Amniotic epithelial cell (primary cell): ENCODE results near the gene FAAP20.

Experiments
- DNase-seq: peaks from one replicate; pipeline ENCODE4 v3.0.0-alpha.2; 2010; ENCODE audit warnings: low read depth

FAAP20 gene, protein sequence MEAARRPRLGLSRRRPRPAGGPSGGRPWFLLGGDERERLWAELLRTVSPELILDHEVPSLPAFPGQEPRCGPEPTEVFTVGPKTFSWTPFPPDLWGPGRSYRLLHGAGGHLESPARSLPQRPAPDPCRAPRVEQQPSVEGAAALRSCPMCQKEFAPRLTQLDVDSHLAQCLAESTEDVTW

DNA sequence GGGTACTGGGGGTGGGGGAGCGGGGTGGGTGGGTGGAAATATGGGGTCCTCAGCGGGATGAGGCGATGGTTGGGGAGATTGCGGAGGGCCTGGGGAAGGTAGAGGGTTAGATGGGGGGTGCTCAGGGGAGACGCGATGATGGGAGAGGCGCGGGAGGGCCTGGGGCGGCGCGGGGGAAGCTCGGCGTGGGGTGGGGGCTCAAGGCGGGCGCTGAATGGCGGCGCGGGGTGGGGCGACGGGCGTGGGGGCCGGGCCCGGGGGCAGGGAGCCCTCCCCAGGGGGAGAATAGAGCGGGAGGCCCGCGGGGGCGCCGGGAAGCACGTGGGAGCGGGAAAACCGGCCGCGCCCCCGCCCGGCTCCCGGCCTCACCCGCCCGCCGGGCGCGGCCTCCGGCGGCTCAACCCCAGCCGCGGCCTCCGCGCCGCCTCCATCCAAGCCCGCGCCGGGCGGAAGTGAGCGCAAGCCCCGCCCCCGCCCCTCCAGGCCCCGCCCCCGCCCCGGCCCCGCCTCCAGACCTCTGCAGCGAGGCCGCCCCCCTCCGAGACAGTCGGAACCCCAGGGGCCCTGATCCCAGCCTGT, at the start of gene FAAP20:
FAAP20 (minus strand) TSS at position 454 of the 579 bp plus-strand sequence; CDS start at position 431, 23 bp downstream.
- DNase-seq = peak; percentile 44

DNA sequence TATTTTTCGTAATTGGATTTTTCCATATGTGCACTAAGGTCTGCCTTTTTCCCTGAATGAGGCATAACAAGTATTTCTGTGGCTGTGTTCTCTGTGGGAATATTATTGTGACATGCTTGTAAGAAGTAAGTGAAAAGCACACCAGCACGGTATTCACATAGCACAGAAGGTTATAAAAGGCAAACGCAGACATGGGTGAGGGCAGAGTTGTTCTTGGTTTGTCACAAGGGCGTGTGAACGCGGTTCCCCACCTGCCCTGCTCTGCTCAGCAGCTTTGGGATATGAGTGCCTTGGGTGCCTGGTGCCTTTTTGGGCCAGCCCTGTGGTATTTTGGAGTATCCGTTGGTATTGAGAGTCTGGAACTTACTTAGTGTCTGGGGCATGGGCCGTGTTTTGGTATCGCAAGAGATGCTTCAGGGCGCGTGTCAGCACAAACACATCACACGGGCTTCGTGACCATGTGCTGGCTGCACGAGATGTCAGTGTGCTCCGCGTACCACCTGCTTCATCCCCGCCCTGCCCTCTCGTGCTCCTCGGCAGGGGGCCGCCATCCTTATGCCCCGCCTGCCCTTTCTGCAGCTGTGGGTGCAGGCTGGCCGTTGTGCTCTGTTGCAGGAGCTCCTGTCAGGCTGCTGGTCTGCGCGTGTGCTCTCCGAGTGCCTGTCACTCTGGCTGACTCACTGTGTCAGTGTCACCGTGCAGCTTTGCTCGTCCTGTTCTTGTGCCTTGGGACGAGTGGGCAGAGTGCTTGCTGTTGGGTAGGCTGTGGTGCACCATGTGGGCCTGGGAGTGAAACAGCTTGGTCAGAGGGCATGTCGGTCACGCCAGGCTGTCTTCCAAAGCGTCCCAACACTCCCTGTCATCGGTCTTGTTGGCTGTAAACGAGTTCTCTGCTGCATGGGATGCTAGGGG, 48.5 kb upstream of the FAAP20 start:
- DNase-seq = no peak

DNA sequence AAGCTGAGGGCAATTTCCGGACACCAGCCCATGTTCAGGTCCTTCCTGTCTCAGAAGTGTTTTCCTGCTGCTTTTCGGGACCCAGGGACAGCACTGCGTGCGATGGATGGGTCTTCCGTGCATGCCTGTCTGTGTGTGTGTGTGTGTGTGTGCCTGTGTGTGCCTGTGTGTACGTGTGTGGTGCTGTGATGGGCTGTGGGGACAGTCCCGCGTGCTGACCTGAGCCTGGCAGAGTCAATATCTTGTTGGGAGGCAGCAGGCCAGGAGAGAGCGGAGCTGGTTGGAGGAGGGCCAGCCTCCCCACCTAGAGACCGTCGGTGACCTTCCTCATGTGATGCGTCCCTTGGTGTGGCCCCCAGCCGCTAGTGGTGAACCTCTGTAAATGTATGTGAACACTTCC, 47.2 kb upstream of the FAAP20 start:
- DNase-seq = no peak

DNA sequence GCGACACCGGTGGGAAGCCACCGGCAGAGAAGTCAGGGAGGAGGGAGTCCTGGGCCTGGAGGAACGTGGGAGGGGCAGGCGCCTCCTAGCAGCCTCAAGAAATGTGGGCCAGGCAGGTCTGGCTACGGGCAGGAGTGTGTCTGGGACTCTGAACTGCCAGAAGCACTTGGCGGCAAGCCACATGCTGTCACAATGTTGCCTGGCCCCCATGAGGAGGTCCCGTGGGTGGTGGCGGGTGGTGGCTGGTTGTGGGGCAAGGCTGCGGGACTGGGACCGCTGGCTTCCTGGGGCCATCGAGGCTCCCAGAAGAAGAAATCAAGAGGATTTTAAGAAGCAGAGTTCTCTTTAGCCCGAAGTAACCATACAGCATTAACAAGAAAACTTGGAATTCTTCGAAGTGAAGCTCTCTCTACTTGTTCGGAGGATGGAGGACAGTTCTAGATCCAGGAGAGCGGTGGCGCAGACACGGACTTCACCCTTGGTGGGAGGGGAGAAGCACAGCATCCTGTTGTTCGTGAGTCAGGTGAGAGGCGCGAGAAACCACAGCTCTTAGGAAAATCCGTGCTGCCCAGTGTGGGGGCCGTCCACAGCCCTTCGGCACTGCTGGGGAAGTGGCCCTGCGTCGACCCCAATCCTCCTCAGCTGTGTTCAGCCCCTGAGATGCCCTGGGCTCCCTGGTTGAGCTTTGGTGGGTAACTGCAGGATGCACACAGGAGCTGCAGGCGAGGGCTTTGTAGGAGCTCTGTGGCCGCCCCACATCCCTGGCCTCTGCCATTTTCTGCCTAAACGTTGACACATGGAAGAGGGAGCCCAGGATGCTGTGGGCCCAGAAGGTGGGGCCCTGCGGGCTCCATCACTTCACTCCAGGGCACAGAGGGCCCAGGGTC, 45.9 kb upstream of the FAAP20 start:
- peak; percentile 88 for DNase-seq

DNA sequence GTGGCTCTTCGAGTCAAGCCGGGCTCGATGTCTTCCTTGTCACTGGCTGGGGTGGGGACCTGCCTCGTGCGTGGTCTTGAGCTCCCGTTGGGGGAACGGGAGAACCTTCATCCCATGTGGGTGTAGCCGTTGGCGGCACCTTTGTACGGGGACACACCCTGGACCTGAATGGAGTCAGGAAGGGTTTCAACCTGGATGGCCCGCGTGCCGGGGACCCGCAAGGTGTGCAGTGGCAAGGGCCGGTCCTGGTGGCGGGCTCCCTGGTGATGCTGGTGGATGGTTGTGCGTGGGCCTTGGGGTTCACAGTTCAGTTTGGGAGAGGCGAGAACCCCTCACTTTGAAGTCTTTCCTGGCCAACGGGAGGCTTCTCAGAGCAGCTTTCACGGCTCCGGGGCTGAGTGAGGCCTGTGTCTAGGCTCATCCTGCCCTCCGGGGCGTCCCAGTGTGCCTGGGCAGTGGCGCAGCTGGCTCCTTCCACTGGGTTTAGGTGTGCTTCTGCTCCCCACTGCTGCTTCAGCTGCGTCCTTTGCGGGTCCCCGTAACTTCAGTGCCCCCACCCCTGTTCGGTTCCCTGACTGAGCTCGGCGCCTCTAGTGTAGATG, 44.9 kb upstream of the FAAP20 start:
- no peak for DNase-seq

DNA sequence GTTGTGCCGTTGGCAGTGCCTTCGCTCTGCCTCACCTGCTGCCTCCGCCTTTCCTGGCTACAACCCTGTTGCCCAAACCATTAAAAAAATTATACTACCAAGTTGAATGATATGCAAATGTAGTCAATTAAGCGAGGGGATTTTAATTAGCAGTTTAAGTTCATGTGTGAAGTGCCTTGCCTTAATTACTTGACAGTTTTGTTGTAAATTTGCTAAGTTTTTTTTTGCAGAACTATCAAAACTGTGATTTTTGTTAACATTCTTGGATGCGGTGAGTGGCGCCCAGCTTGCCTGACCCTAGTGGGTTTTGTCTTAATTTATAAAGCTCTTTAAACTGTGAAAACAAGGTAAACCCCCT, 44.4 kb upstream of the FAAP20 start:
- no peak for DNase-seq

DNA sequence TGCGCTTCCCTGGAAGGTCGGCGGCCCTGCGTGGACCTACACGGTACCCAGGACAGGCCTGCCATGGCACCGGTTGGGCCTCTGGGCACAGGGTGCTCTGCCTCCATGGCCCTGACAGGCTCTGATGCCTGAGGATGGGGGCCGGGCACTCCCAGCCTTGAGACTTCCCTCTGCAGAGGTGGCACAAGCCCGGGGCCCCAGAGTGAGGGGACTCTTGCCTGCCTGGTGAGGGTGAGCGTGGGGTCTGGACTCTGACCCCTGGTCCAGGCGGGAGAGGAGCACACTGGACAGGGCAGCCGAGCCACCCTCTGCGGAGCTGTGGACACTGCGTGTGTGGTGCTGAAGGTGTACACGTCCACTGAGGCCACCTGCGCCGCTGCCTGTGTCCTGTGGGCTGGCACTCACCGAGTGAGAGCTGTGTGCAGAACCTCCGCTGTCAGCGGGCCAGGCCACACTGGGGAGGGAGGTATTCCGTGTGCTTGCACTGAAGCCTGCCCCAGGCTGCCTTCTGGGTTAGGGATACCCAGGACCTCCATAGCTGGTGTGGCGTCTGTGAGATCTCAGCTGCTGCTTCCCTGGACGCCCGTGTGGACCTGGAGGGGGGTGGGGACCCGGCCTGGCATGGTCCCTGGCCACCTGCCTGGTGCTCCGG, 43.9 kb upstream of the FAAP20 start:
- no peak for DNase-seq

DNA sequence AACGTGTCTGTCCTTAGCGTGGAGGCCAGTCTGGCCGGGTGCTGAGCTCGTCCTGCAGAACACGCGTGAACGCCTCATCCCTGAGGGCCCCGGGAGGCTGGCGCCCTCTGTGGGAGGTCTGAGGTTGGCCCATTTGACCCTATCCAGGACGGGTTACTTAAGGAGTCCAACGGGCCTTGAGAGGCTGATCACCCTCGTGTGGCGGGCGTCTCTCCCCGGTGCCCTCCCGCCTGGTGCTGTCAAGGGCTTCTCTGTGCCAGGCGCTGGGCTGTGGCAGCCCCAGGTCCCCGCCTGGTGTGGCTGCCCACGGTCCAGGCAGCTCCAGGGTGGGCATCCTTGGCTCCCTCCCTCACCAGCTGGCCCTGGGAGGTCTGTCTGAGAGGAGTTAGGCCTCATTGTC, 43.2 kb upstream of the FAAP20 start:
- peak; percentile 58 for DNase-seq

DNA sequence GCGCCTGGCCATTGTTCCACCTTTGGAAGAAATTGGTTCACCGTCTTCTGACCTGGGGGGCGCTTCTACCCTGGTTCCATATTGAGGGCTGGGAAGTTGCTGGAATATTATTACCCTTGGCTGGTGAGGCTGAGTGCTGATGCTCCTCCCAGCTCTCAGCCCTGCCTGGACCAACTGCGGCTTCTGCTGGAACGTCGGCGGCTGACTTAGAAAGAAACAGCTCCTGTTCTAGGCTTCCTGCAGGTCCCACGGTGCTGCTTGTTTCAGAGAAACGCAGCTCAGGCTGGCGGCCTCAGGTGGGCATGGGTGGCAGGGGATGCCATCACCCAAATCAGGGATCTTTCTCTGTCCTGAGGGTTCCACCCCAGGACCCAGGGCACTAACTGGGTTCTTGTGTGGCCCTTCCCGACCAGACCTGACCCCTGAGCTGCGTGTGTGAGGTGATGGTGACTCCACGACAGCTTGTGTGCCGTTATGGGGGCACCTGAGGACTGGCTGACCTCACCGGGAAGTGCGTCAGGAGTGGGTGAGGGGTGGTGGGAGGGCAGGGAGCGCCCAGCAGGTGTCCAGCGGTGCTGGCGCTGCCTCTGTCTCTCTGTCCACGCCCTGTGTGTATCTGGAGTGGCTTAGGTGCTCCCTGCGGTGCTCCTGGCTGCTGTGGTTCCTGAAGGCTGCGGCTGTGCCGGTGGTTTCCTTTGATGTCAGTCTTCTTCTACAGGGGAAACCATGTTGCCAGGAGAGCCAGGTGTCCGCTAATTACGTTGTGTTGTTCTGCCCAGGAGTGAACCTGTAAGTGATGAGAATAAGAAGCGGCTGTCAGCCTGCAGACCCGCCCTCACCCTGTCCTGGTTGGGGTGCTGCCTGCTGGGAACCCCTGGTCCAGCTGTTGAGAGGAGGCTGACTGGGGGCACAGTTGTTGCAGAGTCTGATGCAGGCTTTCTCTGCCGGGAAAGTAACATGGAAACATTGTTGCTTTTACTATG, 42.4 kb upstream of the FAAP20 start:
- peak; percentile 25 for DNase-seq

DNA sequence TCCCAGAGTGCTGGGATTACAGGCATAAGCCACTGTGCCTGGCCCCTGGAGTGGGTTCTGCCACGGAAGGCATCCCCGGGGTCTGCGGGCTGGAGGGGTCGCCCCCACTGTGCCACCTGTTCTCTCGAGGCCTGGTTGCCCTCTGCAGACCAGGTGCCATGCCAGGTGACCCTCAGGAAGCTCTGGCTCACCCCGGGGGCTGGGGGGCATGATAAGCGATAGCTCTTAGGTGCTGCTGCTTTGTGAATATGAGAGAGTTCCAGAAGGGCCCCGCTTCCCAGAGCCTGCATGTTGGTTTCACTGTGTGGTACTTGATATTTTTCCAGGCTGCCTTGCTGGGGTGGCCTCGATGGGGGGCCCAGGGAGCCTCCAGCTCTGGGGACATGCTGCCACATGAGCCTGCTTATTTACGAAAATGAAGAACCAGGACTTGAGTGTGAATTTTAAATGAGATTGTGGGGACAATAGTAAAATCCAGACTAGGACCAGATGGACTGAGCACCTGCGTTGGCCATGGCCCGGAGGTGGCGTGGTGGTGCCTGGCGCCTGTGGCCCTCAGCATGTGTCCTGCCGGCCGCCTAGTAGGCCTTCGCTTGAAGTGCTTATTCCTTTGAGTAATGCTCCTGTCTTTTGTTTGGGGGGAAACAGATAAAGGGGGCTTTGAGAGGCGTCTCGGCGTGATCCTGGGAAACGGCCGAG, 40.9 kb upstream of the FAAP20 start:
- no peak for DNase-seq

DNA sequence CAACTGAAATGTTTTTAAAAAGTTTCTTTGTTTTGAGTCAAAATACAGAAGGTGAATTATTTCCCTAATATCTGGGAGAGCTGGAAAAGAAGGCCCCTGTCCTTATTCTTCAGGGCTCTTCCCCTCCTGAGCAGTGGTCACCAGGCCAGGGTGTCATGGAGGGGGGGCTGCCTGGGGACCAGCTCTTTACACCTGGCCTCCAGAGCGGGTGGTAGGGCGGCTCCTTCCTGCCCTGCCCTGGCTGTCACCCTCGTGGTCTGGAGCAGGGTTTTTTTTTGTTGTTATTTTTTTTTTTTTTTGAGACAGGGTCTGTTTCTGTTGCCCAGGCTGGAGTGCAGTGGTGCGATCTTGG, 40.2 kb upstream of the FAAP20 start:
- DNase-seq = no peak

DNA sequence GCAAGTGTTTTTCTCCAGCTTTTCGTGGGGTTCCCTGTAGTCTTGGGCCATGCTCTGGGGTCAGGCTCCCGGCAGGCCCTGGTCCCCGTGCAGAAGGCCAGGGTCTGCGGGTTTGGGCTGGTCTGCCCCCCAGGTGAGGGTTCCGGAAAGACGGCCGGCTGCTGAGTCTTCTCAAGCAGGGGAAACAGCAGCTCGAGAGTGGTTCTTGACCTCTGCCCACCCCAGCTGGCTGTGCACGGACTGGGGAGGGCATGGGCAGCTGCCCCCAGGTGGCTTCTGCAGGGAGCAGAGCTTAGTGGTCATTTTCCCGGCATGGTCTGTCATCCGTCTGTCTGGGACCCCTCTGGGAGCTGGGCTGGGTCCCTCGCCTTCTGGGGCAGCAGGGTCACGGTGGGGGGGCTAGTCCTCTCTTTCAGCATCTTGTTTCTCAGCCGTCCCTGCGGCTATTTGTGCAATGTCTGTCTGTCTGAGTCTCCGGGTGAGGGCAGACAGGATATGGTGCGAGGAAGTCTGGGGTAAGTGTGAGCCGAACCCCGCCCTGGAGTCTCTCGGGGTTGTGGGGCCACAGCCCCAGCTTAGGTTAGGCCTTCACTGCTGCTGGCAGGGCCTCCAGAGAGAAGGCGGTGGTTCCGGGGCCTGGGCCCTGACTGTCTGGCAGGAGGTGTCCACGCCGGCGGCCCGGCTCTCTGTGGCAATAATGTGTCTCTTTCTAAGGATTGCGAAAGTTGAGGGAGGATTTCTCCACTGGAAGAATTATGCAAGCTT, 39.6 kb upstream of the FAAP20 start:
- peak; percentile 98 for DNase-seq

DNA sequence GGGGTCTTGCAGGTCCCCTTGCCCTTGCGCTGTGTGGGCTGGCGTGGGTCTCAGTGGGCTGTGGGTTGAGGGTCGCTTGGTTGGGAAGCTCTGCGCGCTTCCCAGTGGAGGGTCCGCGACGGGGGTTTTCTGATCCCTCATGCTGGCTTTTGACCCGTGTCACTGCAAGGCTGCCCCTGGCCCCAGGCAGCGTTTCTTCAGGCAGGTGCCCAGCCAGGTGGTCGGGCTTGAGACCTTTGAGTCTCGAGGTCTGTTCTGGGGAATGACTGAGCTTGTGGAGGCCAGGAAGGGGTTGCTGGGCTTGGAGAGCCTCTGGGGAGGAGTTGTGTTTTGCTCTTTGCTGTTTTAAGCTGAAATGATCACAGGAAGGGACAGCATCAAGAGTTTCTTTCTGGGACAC, 38.9 kb upstream of the FAAP20 start:
- DNase-seq = no peak

DNA sequence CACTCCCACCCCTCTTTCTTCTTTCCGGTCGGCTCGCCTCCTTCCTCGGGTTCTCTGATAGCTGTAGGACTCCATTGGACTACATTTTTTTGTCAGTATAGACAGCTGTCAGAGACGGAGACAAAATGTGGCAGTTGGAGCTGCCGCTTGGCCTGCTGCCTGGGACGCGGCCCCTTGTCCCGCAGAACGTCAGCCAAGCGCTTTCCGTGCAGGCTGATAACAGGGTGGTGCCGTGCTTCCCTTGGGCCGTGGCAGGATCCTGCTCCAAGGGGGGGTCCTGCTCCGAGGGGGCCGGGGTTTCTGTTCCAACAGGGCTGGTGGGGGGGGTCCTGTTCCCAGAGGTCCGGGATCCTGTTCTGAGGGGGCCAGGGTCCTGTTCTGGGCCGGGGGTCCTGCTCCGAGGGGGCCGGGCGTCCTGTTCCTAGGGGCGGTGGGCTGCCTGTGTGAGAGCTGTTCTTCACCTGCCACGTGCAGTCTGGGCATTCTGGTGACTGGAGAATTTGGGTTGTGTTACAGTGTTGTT, 38.4 kb upstream of the FAAP20 start:
- no peak for DNase-seq

DNA sequence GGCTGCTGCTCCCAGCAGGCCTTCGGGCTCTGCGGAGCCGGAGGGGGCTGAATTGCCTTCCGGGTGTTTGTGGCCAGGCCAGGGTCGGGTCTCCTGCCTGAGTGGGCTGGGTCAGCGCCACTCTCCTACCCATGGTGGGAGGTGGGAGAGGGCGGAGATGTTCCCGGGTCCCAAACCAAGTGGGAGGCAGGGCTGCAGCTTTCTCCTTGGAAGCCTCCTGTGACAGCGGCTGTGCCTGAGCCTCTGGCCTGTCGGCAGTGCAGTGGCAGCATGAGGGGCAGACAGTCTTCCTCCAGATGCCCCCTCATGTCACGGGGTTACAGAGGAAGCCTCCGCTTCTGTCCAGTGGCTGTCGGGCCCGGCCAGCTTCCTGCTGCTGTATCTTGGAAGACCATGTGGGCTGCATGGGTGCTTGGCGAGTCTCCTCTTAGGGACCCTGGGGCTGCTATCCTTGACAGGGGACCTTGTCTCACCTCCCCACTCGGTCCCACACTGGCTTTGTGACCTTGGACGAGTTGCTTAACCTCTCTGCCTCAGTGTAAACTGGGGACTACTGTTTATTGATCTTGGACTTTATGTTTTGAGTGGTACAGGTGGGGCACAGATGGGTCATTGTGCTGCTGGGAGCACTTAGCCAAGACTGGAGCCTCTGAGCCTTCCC, 37.8 kb upstream of the FAAP20 start:
- no peak for DNase-seq

DNA sequence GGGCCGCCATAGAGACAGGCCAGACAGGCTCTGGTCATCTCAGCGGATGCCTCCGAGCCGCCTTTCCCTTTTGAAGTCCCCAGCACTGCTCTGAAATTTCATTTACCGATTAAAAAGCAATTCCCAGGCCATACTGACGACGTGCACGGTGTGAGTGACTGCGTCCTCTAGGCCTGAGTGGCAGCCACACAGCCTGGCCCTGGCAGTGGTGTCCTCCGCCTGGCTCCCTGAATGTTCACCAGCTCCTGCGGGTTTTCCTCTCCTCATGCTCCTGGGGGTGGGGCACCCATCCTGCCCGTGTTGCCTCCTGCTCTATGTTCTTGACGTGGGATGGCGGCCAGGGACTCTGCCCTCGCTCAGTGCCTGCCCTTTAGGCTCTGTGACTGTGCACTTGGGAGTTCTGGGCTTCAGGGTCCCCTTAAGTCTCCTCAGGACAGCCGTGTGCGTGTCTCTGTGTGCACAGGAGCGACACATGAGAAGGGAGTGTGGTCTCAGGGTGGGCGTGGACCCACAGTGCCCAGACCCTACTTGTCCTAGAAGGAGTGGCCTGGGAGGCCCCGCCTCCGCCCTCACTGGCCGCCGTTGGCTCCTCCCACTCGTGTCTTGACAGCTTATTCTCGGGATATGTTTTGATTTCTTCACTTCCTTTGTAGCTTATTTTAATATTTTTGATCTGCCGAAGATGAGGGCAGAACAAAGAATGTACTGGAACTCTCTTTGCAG, 37.1 kb upstream of the FAAP20 start:
- peak; percentile 84 for DNase-seq

DNA sequence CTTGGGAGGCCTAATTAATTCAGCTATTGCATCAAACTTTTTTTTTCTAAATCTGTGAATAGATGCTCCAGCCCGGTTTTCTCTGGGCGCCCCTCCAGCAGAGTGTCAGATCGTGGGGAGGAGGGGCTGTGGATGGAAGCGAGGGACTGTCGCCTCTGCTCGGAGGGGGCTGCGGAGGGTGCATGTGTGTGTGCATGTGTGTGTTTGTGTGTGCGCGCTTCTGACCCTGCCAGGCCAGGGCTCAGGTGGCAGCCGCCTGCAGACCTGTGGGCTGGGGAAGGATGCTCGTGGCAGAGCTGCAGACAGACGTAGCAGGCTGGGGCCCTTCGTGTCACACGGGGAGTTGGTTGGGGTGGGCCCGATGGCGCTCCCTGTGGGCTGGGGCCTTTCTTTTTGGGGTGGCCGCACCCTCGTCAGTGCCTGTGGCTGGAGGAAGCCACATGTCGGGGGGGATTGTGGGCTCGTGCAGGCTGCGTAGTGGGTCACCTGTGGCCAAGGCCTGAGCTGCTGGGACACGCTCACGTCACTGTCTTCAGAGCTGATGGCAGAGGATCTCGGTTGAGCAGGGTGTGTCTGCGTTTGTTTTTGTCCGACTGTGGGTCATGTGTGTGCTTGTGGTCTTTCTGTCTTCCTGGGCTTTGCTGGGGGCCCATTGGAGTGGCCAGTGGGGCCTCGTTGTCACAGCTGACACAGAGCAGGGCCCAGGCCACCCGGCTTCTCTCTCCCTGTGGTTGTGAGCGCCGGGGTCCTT, 36.4 kb upstream of the FAAP20 start:
- no peak for DNase-seq
